PC-3 (cell line): ENCODE data around the gene HSPB9.

ENCODE experiments used
- CTCF ChIP-seq: fragments of 300-600 bp; sonication (generic); conservative IDR thresholded peaks from 2 replicates; pipeline ENCODE4 v1.5.1; 2017; ENCODE audit warnings: antibody characterized with exemption, low read depth, mild to moderate bottlenecking, low read length
- EZH2 ChIP-seq: fragments of 300-600 bp; sonication (generic); IDR thresholded peaks from one replicate; pipeline ENCODE4 v1.6.1; 2017; ENCODE audit warnings: antibody characterized with exemption, mild to moderate bottlenecking, low read length; ENCODE audit not compliant: unreplicated experiment

- TF ChIP-seq CTCF (no peak), EZH2 (no peak)
Measured at GRCh38 chr17:42092939-42093338, 29.7 kb upstream of the HSPB9 start.
